GM18861 (cell line): ENCODE data around the gene MBNL2.
"Not testable (repeated sequence)": the region's sequence is repeated elsewhere in the genome, so short reads cannot be mapped to it uniquely, and the experiment has no call there.

Experiments
- ATAC-seq: cut with Tn5 transposase; IDR thresholded peaks from one replicate; pipeline ENCODE4 v1.9.1; 2021; ENCODE audit not compliant: unreplicated experiment

The MBNL2 gene

DNA sequence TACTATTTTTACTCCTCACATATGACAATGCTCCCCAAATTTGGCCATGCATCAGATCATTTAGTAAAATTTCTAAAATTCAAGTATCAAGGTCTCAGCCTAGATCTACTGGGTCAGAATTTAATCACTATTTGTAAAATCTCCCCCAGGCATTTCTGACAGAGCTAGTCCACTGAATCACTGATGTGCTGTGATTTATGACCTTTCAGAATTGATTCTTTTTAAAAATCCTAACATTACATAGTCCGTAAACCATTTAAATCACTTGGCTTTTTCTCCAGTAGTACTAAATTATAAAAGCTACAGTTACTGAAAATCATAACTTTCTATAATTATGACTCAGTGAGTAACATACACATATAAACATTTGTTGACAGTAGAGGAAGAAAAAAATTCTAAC, 119.0 kb downstream of the MBNL2 start:
- ATAC-seq, result no peak

DNA sequence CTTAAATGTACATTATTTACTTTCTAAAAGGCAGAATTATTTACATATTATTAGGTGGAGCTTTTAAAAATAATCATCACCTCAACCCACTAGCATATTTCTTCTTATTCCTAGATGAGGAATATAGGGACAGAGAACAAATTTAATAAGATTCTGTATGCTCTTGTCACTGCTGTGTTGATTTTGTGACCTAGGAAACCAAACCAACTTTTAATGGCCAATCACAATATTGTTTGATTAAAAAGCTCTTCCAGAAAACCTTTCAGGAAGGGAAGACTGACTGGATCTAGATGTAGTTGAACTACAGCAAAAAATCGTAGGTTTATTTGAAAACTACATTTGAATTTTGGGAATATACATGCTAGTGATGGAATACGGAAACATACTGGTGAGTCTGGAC, 120.0 kb downstream of the MBNL2 start:
- ATAC-seq, result no peak

GRCh38 chr13:97342936-97343335, 120.8 kb downstream of the MBNL2 start:
- no peak for ATAC-seq

DNA sequence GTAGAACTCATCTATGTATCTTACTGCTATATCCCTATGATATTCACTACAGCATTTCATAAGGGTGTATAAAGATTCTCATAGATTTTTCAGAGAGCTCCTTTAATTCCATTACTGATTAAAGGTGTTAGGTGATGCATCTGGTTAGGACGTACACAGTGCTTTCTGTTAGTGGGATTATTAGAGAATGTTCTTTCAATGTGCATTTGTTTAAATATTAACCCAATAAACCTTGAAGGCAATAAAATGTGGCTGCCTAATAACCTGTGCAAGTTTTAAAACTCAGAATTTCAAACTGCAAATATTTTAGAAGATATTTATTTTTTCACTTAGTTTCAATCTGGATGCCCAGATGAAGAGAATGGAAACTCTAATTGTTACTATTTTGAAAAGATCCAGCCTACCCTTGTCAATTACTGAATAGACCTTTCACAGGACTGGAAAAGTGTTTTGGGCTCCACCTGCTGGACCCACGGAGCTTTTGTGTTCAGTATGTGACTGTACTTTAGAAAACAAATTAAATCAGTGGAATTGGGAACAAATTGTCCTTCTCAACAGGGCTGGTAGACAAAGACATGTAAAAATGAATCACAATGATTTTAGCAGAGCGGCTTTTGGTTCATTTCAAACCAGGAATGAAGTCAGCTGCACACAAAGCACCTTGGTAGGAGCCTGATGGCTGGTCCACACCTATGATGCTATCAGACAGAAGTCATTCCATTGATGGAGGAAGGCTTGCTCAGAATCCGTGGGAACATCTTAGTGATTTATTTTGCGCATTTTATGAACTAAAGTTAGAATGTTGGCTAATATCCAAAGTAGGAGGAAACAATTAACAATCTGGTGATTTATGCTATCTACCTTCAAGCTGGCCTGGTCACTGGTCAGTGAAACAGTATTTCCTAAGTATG, 122.4 kb downstream of the MBNL2 start:
- ATAC-seq, result peak; percentile 55

DNA sequence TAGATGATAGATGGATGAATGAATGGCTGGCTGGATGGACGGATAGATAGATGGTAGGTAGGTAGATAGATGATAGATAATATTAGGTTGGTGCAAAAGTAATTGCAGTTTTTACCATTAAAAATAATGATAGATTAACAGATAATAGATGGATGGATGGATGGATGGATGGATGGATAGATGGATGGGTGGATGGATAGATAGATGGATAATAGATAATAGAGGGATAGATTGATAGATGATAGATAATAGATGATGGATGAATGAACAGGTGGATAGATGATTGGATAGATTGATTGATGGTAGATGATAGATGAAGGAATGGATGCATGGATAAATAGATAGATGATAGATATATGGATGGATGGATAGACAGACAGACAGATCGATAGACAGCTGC, 124.0 kb downstream of the MBNL2 start:
- no peak for ATAC-seq

DNA sequence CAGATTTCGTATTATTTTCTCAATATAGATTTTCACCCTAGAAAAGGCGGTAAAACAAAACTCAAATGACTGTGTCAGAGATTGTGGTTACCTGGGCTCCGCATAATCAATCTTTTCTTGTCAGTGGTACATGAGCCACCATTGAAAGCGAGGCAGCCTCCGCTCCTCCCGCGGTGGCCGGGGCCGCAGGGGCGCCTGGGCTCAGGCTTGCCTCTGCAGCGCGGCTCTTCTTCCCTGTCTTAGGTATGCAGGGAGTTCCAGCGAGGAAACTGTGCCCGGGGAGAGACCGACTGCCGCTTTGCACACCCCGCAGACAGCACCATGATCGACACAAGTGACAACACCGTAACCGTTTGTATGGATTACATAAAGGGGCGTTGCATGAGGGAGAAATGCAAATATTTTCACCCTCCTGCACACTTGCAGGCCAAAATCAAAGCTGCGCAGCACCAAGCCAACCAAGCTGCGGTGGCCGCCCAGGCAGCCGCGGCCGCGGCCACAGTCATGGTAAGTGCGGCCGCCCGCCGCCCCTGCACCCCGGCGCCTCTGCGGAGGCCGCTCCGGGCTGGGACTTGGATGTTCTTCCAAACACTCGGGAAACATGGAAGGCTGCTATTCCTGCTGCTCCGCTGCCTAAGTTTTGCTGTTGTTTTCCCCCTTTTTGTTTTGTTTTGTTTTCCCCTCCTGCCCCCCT, 124.6 kb downstream of the MBNL2 start:
- ATAC-seq, result no peak

DNA sequence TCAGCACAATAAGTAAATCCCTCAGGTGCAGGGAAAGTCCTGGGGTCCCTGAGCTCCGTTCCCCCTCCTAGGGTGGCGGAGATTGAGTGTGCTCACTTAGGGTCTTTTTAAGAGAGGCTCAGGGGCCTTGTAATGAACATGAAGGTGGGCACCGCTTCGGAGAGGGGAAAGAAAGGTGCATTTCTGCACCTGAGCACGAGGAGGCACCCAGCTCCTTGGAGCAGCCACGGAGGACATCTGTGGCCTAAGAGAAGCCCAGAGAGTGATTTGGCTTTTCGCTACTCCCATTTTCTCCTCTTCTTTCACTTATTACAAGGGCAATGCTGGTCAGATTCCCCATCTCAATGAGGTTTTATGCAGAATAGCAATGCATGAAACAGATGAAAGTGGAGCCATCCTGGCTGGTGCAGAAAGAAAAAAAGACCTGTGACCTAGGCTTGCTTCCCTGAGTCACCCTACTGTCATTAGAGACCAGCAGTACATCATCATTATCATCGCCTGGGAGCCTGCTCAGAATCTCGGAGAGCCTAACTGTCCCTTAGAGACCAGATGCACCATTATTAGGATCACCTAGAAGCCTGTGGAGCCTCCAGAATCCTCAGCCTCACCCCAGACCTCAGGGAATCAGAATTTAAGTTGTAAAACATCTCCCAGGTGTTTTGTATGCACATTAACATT, 125.3 kb downstream of the MBNL2 start:
- no peak for ATAC-seq

DNA sequence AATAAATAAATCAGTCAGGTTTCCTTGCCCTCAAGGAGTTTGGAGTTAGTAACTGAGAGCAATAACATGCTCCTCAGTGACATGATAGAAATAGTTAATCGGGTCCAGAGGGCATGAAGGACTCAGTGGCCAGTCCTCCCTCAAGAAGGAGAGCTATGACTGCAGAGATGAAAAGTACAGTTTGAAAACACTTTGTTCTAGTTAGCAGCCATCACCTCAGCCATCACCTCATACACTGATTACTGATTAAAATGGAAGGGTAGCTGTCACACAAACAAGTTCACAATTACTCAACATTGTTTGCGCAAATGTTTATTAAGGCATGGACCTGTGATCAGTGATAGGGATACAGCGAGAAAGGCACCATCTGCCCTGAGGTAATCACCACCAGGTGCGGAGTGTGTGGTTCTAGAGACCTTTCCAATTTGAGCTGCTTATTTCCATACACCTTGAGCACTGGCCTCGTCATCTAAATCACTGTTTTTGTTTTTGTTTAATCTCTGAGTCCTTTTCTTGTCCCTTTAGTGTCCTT, 126.5 kb downstream of the MBNL2 start:
- ATAC-seq, result no peak

GRCh38 chr13:97352012-97352411, 129.9 kb downstream of the MBNL2 start:
- not testable (repeated sequence) for ATAC-seq

- ATAC-seq, result no peak
These were observed 130.7 kb downstream of the MBNL2 start for GRCh38 chr13:97352815-97353214.

DNA sequence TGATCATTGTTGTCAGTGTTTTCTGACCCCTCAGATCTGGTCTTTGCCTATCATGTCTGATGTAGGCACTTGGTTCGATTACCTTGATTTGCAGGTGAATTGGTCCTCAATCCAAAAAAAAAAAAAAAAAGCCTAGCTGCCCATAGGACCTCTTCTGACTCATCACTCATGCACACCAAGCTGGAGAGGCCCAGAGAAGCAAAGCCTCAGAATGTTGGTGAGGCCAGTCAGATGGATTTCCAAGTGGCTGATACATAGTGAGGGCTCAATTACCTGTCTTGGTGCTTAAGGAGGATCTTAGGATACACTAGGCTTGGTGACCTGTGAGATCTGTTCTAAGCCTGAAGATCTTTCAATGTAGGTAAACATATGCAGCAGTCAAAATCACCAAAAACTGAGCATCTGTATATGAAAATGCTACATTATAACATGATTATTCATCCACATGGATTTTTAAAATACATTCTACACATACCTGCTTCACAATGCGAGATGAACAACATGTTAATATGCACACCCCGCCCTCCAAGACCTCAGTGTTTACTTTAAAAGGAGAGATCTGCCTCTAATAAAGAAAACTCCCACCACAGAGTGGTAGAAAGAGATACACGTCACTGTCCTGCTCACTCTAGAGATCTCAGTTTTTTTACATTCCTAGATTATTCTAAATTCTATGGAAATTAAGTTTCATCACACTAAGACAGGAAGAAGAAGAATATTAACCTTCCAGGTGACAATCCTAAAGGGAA, 132.0 kb downstream of the MBNL2 start:
- ATAC-seq, result no peak

DNA sequence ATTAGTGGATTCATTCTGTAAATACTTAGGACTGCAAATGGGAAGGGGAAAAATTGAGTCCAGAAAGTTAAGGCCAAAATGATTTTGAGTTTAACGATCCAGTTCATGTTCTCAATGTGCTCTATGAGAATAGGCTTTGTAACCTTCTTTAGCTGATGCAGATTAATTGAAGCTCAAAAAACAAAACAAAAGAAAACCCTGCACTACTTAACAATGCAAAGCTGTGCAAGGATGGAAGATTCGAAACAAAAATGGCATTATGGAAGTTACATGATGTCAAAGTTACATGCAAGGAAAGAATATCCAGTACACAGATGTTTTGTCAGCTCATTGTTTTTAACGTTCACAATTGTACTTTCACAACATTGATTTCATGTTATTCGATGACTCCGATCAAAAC, 132.7 kb downstream of the MBNL2 start:
- ATAC-seq, result no peak

- no peak for ATAC-seq
These were observed 134.5 kb downstream of the MBNL2 start for GRCh38 chr13:97356592-97356991.

- ATAC-seq, result peak; percentile 94
These were observed 137.3 kb downstream of the MBNL2 start for GRCh38 chr13:97359181-97360057.

DNA sequence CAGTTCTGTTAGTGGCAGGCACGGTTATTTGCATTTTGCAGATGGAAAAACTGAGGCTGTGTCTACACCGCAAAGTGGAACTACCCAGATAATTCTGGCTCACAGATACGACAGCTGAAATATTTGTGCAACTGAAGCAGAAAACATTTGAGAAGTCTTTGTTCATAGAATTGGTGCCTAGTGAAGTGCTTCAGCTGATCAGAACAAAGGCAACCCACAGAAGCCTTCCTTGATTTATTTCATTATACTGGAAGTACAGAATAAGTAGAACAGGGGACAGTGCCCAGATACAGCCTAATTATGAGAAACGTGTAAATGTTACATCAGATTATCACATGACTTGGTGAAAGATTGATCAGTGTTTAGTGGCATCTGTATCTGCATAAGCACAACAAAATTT, 138.5 kb downstream of the MBNL2 start:
- no peak for ATAC-seq

- no peak for ATAC-seq
These were observed 141.9 kb downstream of the MBNL2 start for GRCh38 chr13:97364031-97364430.

DNA sequence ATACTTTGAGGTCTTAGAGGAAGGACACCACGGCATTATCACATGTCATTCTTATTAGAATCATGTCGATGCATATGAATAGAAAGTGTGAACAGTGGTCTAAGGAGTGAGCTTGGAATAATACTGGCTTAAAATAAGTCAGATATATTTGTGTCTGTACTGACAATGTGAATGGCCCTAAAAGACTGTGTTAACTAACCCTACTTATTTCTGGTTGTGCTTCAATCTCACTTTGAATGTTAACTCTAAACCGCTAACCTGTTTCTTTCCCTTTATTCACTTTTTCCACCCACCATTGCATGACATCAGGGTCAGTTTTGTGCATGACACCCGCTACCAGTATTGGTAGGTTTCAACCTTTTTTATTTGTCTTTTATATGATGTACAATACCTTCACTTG, 142.7 kb downstream of the MBNL2 start:
- ATAC-seq, result no peak

DNA sequence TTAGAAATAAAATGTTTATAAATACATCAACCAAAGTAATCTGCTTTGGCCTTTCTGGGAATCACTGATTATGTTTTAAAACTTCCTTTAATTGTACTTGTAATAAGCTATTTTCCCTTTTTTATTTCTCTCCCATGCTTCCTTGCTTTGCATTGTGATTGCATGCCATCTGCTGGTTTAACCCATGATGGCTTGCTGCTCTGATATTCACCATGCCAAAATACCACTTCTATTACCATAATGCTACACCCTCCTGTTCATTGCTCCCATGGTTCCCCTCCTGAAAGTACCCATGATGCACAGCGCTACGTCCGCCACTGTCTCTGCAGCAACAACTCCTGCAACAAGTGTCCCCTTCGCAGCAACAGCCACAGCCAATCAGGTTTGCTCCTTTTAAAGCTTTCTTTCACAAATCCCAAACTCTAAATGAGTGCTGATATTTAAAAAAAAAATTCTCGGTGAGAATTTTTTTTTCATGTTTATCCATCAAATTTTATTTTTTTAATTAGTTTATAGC, 144.1 kb downstream of the MBNL2 start:
- no peak for ATAC-seq

DNA sequence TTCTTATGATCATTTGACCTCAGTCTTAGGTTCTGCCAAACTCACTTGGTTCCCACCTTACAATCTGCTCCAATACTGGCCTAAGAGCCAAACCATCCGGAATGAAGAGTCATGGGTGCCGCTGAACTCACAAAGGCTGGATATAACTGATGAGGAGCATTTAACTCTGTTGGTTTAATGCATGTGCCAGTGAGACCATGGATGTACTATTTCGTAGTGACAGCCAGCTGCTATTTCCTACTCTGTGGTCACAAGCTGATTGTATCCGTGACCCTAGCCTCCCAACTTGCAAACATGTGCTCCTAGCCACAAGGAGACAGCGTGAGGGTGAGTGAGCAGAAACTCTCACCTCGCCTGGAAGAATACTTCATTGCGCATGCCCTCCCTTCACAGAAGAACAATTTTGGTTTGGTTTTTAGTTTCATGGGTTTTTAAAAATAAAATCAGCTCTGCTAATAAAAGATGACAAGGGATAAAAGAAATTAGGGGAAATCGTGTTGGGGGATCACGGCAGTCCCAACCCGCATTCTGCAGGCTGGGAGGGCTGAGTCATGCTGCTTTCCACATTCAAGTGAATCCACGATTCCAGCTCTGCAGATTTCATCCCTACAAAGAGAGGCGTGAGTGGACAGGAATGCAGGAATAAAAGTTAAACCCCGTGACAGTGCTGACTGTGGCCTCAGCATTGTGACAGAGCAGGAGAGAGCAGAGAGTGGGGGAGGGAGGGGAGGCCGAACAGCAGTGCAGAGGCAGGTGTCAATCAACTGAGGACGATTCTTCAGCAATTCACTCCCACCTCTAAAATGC, 145.1 kb downstream of the MBNL2 start:
- peak; percentile 38 for ATAC-seq
